ENCODE measurements around the gene ACTR5. TPM values are rescaled to one million over a fixed set of nuclear protein-coding genes. Genes with fewer than 3 reads are reported as not detected.

The ACTR5 gene
- total and polyA plus RNA-seq, 2 donors = 7.4 to 9.6 TPM

DNA sequence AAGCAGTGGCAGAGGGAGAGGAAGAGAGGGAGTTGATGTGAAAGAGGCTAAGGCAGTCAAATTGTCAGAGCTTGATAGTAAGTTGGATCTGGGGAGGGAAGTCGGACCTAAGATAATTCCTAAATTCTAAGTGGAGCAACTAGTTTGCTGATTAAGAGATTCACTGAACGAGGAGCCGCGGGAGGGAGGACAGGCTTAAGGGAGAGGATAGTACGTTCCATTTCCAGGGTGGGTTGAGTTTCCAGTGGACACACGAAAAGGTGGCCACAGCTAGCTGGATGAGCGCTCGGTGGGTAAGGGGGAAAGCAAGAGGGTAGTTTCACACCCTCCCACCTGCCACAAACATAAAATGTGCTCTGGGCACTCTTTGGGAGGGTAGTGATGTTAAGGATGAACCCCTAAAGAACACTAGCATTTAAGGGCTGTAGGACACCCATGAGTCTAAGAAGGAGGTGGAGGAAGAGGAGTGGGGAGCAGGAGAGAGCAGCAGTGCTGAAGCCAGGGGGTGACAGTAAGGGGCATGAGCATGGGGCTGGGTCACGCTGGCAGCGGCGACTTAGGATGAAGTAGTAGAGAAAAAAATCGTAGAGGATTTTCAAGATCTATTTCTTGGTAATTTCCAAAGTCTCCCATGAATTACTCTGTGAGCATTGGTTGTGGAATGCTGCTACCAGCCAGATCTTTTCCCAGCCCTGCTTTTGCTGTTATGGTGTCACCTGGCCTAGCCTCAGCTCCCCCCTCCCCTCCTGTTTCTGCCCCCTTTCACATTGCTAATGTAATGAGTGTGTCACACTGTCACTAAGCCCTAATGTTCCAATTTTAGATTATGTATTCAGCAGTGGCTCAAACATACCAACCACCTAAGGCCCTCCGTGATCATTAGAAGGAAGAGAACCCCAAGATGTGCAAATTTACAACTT is 21.4 kb downstream of the ACTR5 start:
- Histone ChIP-seq H3K27me3 (ENCODE audit: control insufficient read depth in 2 of 2, insufficient read depth in 1 of 2, low read length in 1 of 2) (no peaks in the 10 kb centered on the region), H3K36me3 (ENCODE audit: control insufficient read depth in 2 of 2, insufficient read depth in 2 of 2, low read length in 1 of 2) (peaks cover 43 to 45% of the 10 kb centered on the region in 2 donors), H3K9me3 (ENCODE audit: control insufficient read depth in 2 of 2, insufficient read depth in 1 of 2, low read length in 1 of 2) (peaks cover 0 to 2% of the 10 kb centered on the region in 2 donors), H3K4me3 (ENCODE audit: low read length in 2 of 2) (no peak overlapping the region), H3K4me1 (ENCODE audit: control insufficient read depth in 2 of 2, insufficient read depth in 2 of 2, low read length in 2 of 2) (no peaks in the 10 kb centered on the region), H3K27ac (ENCODE audit: low read depth in 1 of 2, low read length in 1 of 2) (no peak overlapping the region)
- no peak for DNase-seq (ENCODE audit: low read depth in 6 of 9, low spot score in 9 of 9)
- 98% methylated on average over 13 of the region's 13 CpGs for WGBS

DNA sequence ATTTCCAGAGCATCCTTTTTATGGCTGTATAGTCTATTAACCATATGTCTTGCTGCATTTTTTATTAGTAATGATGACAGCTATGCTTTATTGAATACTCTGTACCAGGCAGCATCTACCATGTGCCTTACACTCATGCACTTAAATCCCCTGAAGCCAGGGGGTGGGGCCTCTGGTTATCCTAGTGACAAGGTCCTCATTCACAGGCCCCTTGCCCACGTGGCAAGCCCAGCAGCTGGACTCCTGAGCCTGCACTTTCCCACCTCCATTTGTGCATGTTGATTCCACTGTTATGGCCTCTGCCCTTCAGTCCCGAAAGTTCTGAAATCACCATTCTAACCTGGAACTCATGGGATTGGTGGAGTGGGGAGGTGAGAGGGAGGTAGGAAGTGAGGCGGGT is 22.3 kb downstream of the ACTR5 start:
- Histone ChIP-seq H3K4me3 (ENCODE audit: low read length in 2 of 2) (no peak overlapping the region), H3K27ac (ENCODE audit: low read depth in 1 of 2, low read length in 1 of 2) (no peak overlapping the region), H3K36me3 (ENCODE audit: control insufficient read depth in 2 of 2, insufficient read depth in 2 of 2, low read length in 1 of 2) (peaks cover 42 to 45% of the 10 kb centered on the region in 2 donors), H3K4me1 (ENCODE audit: control insufficient read depth in 2 of 2, insufficient read depth in 2 of 2, low read length in 2 of 2) (no peaks in the 10 kb centered on the region), H3K27me3 (ENCODE audit: control insufficient read depth in 2 of 2, insufficient read depth in 1 of 2, low read length in 1 of 2) (no peaks in the 10 kb centered on the region), H3K9me3 (ENCODE audit: control insufficient read depth in 2 of 2, insufficient read depth in 1 of 2, low read length in 1 of 2) (no peaks in the 10 kb centered on the region)
- no peak for DNase-seq (ENCODE audit: low read depth in 6 of 9, low spot score in 9 of 9)
- WGBS = 97% methylated on average over 3 of the region's 3 CpGs

DNA sequence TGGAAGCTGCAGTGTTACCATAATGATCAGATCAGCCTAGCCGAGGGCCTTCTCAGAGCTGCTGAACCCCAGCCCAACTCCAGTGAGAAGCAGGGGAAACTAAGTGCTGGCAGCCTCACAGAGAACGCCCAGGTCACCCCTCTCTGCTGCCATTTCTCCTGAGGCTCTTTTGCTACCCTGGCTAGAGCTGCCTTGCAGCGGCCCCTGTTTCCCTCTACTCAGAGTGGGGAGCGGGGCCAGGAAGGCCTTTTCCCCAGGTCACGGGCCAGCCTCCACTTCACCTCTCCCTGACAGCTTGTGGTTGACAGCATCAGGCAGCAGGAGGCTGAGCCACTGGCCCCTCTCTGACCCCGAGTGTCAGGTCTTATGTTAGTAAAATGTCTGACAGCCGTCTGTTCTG is 22.7 kb downstream of the ACTR5 start:
- WGBS = 97% methylated on average over 7 of the region's 7 CpGs
- no peaks in the 10 kb centered on the region for H3K9me3 ChIP-seq (ENCODE audit: control insufficient read depth in 2 of 2, insufficient read depth in 1 of 2, low read length in 1 of 2)
- peaks cover 37 to 45% of the 10 kb centered on the region in 2 donors for H3K36me3 ChIP-seq (ENCODE audit: control insufficient read depth in 2 of 2, insufficient read depth in 2 of 2, low read length in 1 of 2)

DNA sequence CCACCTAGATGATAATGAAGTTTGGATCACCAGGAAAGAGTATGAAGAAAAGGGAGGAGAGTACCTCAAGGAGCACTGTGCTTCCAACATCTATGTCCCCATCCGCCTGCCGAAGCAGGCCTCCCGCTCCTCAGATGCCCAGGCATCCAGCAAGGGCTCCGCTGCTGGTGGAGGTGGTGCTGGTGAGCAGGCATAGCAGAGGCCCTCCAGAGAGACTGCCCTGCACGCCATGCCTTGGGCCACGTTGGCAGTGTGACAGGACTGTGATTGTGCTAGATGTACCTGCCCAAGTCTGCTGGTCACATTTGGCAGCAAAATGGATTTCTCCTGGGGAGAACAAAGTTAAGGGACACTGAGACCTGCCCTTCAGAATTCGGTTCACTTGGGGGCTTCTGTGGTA is 23.4 kb downstream of the ACTR5 start:
- Histone ChIP-seq H3K27me3 (ENCODE audit: control insufficient read depth in 2 of 2, insufficient read depth in 1 of 2, low read length in 1 of 2) (no peaks in the 10 kb centered on the region), H3K27ac (ENCODE audit: low read depth in 1 of 2, low read length in 1 of 2) (no peak overlapping the region), H3K9me3 (ENCODE audit: control insufficient read depth in 2 of 2, insufficient read depth in 1 of 2, low read length in 1 of 2) (no peaks in the 10 kb centered on the region), H3K4me1 (ENCODE audit: control insufficient read depth in 2 of 2, insufficient read depth in 2 of 2, low read length in 2 of 2) (no peaks in the 10 kb centered on the region), H3K36me3 (ENCODE audit: control insufficient read depth in 2 of 2, insufficient read depth in 2 of 2, low read length in 1 of 2) (peaks cover 31 to 45% of the 10 kb centered on the region in 2 donors), H3K4me3 (ENCODE audit: low read length in 2 of 2) (no peak overlapping the region)
- no peak for DNase-seq (ENCODE audit: low read depth in 6 of 9, low spot score in 9 of 9)
- 84% methylated on average over 7 of the region's 7 CpGs for WGBS

More for the DNA sequence above, 22.7 kb downstream of the ACTR5 start:
- no peak overlapping the region for H3K4me3 ChIP-seq (ENCODE audit: low read length in 2 of 2)
- no peaks in the 10 kb centered on the region for H3K27me3 ChIP-seq (ENCODE audit: control insufficient read depth in 2 of 2, insufficient read depth in 1 of 2, low read length in 1 of 2)
- H3K27ac ChIP-seq (ENCODE audit: low read depth in 1 of 2, low read length in 1 of 2) = no peak overlapping the region
- H3K4me1 ChIP-seq (ENCODE audit: control insufficient read depth in 2 of 2, insufficient read depth in 2 of 2, low read length in 2 of 2) = no peaks in the 10 kb centered on the region
- DNase-seq (ENCODE audit: low read depth in 6 of 9, low spot score in 9 of 9) = no peak

DNA sequence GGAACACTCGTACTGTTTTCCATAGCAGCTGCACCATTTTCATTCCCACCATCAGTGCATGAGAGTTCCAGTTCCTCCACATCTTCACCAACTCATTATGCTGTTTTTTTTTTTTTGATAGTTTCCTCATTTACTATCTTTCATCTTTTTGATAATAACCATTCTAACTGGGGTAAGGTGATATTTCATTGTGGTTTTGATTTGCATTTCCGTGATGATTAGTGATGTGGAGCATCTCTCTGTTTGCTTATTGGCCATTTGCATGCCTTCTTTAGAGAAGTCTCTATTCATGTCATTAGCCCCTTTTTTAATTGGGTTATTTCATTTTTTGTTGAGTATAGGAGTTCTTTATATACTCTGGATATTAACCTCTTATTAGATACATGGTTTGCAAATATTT is 25.9 kb downstream of the ACTR5 start:
- peaks cover 26 to 31% of the 10 kb centered on the region in 2 donors for H3K36me3 ChIP-seq (ENCODE audit: control insufficient read depth in 2 of 2, insufficient read depth in 2 of 2, low read length in 1 of 2)

DNA sequence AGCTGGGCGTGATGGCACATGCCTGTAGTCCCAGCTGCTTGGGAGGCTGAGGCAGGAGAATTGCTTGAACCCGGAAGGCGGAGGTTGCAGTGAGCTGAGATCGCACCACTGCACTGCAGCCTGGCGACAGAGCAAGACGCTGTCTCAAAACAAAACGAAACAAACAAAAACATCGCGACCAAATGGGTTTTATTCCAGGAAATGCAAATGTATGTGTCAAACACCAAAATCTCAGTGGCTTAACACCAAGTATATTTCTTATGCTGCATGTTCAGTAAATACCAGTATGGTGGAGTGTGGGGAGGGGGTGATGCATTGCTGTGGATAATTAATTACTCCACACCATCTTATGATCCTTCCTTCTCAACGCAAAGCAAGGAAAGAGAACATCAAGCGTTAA is 28.1 kb downstream of the ACTR5 start:
- no peak for DNase-seq (ENCODE audit: low read depth in 6 of 9, low spot score in 9 of 9)
- Histone ChIP-seq H3K4me3 (ENCODE audit: low read length in 2 of 2) (no peak overlapping the region), H3K27ac (ENCODE audit: low read depth in 1 of 2, low read length in 1 of 2) (no peak overlapping the region), H3K27me3 (ENCODE audit: control insufficient read depth in 2 of 2, insufficient read depth in 1 of 2, low read length in 1 of 2) (no peaks in the 10 kb centered on the region), H3K9me3 (ENCODE audit: control insufficient read depth in 2 of 2, insufficient read depth in 1 of 2, low read length in 1 of 2) (no peaks in the 10 kb centered on the region), H3K4me1 (ENCODE audit: control insufficient read depth in 2 of 2, insufficient read depth in 2 of 2, low read length in 2 of 2) (peaks cover 0 to 3% of the 10 kb centered on the region in 2 donors), H3K36me3 (ENCODE audit: control insufficient read depth in 2 of 2, insufficient read depth in 2 of 2, low read length in 1 of 2) (peaks cover 17 to 24% of the 10 kb centered on the region in 2 donors)
- 97% methylated on average over 11 of the region's 11 CpGs for WGBS

More for the DNA sequence above, 25.9 kb downstream of the ACTR5 start:
- WGBS = over 99% methylated on average over 2 of the region's 2 CpGs
- no peaks in the 10 kb centered on the region for H3K4me1 ChIP-seq (ENCODE audit: control insufficient read depth in 2 of 2, insufficient read depth in 2 of 2, low read length in 2 of 2)
- no peak for DNase-seq (ENCODE audit: low read depth in 6 of 9, low spot score in 9 of 9)
- H3K27ac ChIP-seq (ENCODE audit: low read depth in 1 of 2, low read length in 1 of 2) = no peak overlapping the region
- H3K4me3 ChIP-seq (ENCODE audit: low read length in 2 of 2) = no peak overlapping the region
- H3K27me3 ChIP-seq (ENCODE audit: control insufficient read depth in 2 of 2, insufficient read depth in 1 of 2, low read length in 1 of 2) = no peaks in the 10 kb centered on the region
- no peaks in the 10 kb centered on the region for H3K9me3 ChIP-seq (ENCODE audit: control insufficient read depth in 2 of 2, insufficient read depth in 1 of 2, low read length in 1 of 2)

DNA sequence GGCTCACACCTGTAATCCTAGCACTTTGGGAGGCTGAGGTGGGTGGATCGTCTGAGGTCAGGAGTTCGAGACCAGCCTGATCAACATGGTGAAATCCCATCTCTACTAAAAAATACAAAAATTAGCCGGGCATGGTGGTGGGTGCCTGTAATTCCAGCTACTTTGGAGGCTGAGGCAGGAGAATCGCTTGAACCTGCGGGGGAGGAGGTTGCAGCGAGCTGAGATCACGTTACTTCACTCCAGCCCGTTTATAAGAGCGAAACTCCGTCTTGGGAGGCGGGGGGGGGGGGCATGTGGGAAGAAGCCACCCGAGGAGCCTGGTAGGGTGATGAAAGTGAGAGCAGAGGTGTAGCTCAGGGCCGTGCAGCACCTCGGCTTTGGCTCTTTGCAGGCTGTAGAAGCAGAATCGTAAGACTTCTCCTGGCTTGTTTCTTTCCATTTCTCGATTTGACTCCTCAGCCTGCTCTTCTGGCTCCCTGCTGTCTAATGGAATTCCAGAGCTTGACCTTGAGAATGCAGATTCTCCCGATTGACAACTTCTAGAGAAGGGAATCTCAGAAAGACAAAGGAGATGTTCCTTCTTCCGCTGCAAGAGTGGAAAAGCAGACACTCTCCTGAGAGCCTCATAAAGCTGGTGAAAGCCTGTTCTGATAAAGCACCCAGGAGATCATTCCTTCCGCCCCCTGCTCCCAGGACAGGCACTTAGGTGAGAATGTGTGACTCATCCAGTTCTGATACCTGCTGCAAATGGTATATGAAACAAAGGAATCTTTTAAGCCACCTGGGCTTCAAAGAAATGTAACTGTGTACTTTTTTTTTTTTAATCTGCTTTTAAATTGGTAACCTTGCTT is 31.2 kb downstream of the ACTR5 start:
- no peaks in the 10 kb centered on the region for H3K27me3 ChIP-seq (ENCODE audit: control insufficient read depth in 2 of 2, insufficient read depth in 1 of 2, low read length in 1 of 2)
- 89% methylated on average over 19 of the region's 19 CpGs for WGBS
- no peaks in the 10 kb centered on the region for H3K9me3 ChIP-seq (ENCODE audit: control insufficient read depth in 2 of 2, insufficient read depth in 1 of 2, low read length in 1 of 2)
- no peak overlapping the region for H3K27ac ChIP-seq (ENCODE audit: low read depth in 1 of 2, low read length in 1 of 2)
- no peak for DNase-seq (ENCODE audit: low read depth in 6 of 9, low spot score in 9 of 9)
- H3K36me3 ChIP-seq (ENCODE audit: control insufficient read depth in 2 of 2, insufficient read depth in 2 of 2, low read length in 1 of 2) = peaks cover 0 to 3% of the 10 kb centered on the region in 2 donors
- H3K4me3 ChIP-seq (ENCODE audit: low read length in 2 of 2) = no peak overlapping the region
- peaks cover 0 to 3% of the 10 kb centered on the region in 2 donors for H3K4me1 ChIP-seq (ENCODE audit: control insufficient read depth in 2 of 2, insufficient read depth in 2 of 2, low read length in 2 of 2)

DNA sequence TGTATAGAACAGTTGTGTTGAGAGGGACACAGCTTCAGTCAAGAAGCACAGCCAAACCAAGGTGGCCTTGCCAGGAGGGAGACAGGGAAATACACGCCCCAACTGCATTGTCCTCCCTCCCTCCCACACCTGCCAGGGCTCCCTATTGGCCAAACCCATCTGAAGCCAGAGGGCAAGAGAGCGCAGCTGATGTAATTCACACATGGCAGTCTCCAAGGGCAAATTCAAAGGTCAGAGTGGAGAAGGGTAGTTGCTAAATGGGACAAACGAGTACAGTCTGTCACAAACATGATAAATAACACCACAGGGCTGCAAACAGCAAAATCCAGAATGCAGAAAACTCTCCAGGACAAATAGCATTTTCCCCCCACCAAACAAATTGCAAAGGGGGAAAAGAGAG is 34.0 kb downstream of the ACTR5 start:
- Histone ChIP-seq H3K4me1 (ENCODE audit: control insufficient read depth in 2 of 2, insufficient read depth in 2 of 2, low read length in 2 of 2) (peaks cover 0 to 3% of the 10 kb centered on the region in 2 donors), H3K27me3 (ENCODE audit: control insufficient read depth in 2 of 2, insufficient read depth in 1 of 2, low read length in 1 of 2) (no peaks in the 10 kb centered on the region), H3K27ac (ENCODE audit: low read depth in 1 of 2, low read length in 1 of 2) (no peak overlapping the region), H3K36me3 (ENCODE audit: control insufficient read depth in 2 of 2, insufficient read depth in 2 of 2, low read length in 1 of 2) (no peaks in the 10 kb centered on the region), H3K4me3 (ENCODE audit: low read length in 2 of 2) (no peak overlapping the region), H3K9me3 (ENCODE audit: control insufficient read depth in 2 of 2, insufficient read depth in 1 of 2, low read length in 1 of 2) (no peaks in the 10 kb centered on the region)
- WGBS = 95% methylated on average over 3 of the region's 3 CpGs
- DNase-seq (ENCODE audit: low read depth in 6 of 9, low spot score in 9 of 9) = no peak

DNA sequence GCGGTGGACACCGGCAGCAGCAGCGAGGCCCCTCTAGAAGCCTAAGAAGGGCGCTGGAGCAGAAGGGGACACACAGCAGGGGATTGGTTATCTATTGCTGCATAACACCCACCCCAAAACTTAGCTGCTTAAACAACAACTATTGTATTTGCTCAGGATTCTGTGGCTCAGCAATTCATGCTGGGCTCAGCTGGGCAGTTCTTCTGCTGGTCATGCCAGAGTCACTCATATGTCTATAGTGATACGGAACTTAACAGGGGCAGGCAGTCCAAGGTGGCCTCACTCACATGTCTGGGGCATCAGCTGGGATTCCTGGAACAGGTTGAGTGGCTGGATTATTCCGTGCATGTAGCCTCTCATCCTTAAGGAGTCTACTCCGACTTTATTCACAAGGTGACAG is 39.6 kb downstream of the ACTR5 start:
- Histone ChIP-seq H3K36me3 (ENCODE audit: control insufficient read depth in 2 of 2, insufficient read depth in 2 of 2, low read length in 1 of 2) (no peaks in the 10 kb centered on the region), H3K9me3 (ENCODE audit: control insufficient read depth in 2 of 2, insufficient read depth in 1 of 2, low read length in 1 of 2) (no peaks in the 10 kb centered on the region), H3K27me3 (ENCODE audit: control insufficient read depth in 2 of 2, insufficient read depth in 1 of 2, low read length in 1 of 2) (no peaks in the 10 kb centered on the region), H3K27ac (ENCODE audit: low read depth in 1 of 2, low read length in 1 of 2) (no peak overlapping the region), H3K4me1 (ENCODE audit: control insufficient read depth in 2 of 2, insufficient read depth in 2 of 2, low read length in 2 of 2) (no peaks in the 10 kb centered on the region), H3K4me3 (ENCODE audit: low read length in 2 of 2) (no peak overlapping the region)
- WGBS = 94% methylated on average over 7 of the region's 7 CpGs
- DNase-seq (ENCODE audit: low read depth in 6 of 9, low spot score in 9 of 9) = no peak

Measured in thymus (tissue), 11 donors.